A172 (cell line): Measurements from ENCODE around the gene BUB3. TPM values are rescaled to one million over a fixed set of nuclear protein-coding genes. Genes with fewer than 3 reads are reported as not detected.

Experiments
- DNase-seq: peaks from one replicate; pipeline ENCODE4 v3.0.0-alpha.2; 2015; ENCODE audit warnings: low spot score
- total RNA-seq: library from RNA; depleted of rRNA; stranded (reverse); fragments of >200 nt; shearing (Covaris generic); gene quantifications from 2 replicates; pipeline ENCODE4 v1.2.3, GENCODE V29; 2014; rRNA removed

BUB3 gene
- total RNA-seq, 1 experiment from 2014 or later: 154 TPM

DNA sequence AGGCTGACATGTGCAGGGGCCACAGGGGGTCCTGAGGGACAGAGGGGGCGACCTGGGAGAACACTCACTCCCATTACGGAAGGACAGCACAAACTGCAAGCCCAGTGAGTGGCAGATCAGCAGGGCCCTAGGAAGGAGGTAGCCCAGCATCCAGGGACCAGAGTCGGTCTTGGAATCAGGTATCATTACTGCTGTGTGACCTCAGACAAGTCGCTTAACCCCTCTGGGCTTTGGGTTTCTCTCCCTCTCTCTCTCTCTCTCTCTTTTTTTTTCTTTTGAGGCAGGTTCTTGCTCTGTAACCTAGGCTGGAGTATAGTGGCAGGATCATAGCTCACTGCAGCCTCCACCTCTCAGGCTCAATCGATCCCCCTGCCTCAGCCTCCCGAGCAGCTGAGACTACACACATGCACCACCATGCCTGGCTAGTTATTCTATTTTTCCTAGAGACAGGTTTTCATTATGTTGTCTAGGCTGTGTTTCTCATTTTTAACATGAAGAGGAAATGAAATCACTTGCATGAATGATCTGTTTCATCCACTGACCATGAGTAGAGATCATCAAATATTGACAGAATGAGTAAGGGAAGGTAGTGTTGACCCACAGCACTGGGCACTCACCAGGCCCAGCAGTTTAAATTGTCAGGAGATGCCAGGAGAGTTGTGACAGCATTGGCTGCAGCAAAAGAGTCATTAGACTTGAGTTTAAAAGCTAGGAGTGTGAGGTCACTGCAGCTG is 49.4 kb downstream of the BUB3 start:
- no peak for DNase-seq

DNA sequence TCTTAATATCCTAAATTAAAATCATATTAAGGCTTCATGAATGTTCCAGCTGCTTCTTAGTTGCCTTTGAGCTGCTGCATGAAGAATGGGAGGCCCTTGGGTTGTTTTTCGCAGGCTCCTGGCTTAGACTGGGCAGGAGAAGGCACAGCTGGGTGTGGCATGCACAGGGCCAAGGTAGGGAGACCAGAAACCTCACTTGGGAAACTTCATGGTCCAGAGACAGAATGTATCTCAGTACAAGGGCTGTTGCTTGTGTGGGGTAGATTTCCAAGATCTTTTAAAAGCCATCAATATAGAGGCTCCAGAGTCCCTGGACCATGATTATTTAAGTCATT is 49.9 kb downstream of the BUB3 start:
- DNase-seq: no peak

DNA sequence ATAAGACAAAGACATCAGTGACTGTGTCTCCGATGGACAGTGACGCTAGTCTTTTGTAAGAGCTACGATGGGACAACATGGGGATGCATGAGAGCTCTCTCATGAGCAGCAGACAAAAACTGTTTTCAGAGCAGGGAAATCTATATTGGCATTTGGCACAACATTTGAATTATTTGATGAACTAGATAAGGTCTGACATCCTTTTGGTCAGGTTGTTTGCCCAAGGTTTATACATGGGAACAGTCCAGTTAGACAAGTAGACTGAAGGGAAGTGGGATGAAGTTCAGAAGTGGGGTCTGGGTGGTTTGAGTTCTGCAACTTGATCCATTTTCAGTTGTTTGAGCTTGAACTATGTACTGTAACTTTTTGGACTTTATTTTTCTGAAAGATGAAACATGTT is 50.8 kb downstream of the BUB3 start:
- DNase-seq: no peak

DNA sequence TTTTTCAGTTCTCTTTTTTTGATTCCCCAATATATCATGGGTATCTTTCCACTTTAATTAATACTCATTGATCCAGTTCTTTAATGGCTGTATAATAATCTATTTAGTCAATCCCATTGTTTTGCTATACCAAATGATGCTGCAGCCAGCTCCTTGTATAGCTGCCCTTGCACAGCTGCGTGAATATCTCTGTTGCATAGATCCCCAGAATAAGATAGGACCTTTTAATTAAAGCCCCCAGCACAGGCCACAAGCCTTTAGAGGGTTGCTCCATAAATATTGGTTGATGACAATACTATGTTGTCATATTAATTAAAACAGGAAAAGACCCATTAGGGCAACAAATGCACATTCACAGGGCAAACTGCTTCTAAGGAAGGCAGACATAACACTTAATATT is 57.9 kb downstream of the BUB3 start:
- DNase-seq: no peak

DNA sequence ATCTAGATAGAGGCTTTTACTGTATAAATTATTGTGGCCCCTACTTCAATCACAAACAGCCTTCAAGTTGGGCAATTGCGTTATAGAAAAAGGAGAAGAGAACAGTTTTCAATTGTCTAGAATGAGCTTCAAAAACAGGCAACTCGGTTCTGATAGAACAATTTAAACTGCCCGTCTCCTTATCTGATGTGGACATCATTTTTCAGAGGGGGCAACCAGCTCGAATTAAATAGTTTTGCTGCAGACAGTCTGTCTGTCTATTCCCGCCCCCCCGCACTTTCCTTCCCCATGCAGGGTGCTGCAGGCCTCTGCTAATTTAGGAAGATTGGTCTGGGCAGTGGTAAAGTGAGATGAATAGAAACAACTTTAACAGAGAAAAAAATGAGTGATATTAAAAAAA is 58.4 kb downstream of the BUB3 start:
- no peak for DNase-seq

DNA sequence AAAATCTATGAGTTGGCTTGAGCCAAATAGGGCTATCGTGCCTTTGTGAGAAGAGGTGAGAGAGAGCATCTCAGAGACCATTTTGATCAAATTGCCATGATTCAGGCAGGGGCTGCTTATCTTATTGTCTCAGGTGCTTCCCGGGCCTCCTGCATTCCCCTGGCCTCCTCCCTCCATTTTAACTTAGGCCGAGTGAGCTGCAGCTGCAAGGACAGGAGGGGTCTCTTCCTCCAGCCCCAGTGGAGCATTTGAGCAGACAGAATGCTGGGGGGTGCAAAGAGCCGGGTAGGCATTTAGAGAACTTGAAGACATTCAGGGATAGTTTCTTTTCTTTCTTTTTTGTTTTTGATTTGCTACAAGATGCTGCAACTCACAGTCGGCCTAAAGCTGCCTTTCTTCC is 59.0 kb downstream of the BUB3 start:
- DNase-seq: no peak

Other genes starting within 250 kb of the BUB3 start
- not detected in 2 replicates for gene FAM24A, start 243.8 kb upstream of the BUB3 start, total RNA-seq
- 5.3 and 6.6 TPM in 2 replicates for gene C10orf88, start 200.2 kb upstream of the BUB3 start, total RNA-seq
- 2.0 and 8.3 TPM in 2 replicates for gene PSTK, start 174.0 kb upstream of the BUB3 start, total RNA-seq
- 0.84 and 1.6 TPM in 2 replicates for gene IKZF5, start 145.6 kb upstream of the BUB3 start, total RNA-seq
- 5.4 and 5.9 TPM in 2 replicates for gene ACADSB, start 145.4 kb upstream of the BUB3 start, total RNA-seq
- not detected in 2 replicates for gene HMX3, start 18.4 kb upstream of the BUB3 start, total RNA-seq
- gene HMX2, start 6.3 kb upstream of the BUB3 start, total RNA-seq: not detected in 2 replicates